Loucy (cell line): Measurements from ENCODE around the gene UBAC2.

ENCODE experiments used
- EZH2phosphoT487 ChIP-seq: fragments of 200-600 bp; IDR thresholded peaks from 2 replicates; pipeline ENCODE4 v1.6.1; 2018; ENCODE audit warnings: antibody characterized with exemption, mild to moderate bottlenecking, moderate library complexity, borderline replicate concordance
- TF ChIP-seq, protein P1 (sequence below): fragments of 200-600 bp; sonication (generic); conservative IDR thresholded peaks from 2 replicates; pipeline ENCODE4 v1.5.1; 2014; ENCODE audit warnings: mild to moderate bottlenecking, antibody characterized with exemption, low read length

- TF ChIP-seq, protein P1, sequence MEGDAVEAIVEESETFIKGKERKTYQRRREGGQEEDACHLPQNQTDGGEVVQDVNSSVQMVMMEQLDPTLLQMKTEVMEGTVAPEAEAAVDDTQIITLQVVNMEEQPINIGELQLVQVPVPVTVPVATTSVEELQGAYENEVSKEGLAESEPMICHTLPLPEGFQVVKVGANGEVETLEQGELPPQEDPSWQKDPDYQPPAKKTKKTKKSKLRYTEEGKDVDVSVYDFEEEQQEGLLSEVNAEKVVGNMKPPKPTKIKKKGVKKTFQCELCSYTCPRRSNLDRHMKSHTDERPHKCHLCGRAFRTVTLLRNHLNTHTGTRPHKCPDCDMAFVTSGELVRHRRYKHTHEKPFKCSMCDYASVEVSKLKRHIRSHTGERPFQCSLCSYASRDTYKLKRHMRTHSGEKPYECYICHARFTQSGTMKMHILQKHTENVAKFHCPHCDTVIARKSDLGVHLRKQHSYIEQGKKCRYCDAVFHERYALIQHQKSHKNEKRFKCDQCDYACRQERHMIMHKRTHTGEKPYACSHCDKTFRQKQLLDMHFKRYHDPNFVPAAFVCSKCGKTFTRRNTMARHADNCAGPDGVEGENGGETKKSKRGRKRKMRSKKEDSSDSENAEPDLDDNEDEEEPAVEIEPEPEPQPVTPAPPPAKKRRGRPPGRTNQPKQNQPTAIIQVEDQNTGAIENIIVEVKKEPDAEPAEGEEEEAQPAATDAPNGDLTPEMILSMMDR, result no peak
- TF ChIP-seq EZH2phosphoT487, result no peak
These were observed 72.5 kb downstream of the UBAC2 start for GRCh38 chr13:99273128-99273527.
